Measurements from ENCODE around the gene MKNK2.
"Not testable (repeated sequence)": the region's sequence is repeated elsewhere in the genome, so short reads cannot be mapped to it uniquely, and the experiment has no call there.

MKNK2 gene

DNA sequence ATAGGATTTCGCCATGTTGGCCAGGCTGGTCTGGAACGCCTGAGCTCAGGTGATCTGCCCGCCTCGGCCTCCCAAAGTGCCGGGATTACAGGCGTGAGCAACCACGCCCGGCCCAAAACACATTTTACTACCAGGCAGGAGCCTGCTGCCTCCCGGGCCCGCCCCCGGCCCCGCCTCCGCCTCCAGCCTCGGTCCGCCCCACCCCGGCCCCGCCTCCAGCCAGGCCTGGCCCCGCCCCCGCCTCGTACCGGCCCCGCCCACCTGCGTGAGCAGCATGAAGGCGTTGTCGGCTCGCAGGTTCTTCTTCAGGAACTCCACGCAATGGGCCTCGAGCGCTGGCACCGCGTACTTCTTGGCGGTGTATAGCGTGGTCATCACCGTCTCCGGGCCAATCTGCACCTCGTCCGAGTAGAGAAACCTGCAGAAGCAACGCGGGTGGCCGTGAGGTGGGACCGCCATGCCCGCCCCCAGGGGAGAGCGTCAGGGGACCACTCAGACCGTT, 58.2 kb downstream of the MKNK2 start:
- Histone ChIP-seq H3K36me3 (peaks cover 41% of the 10 kb centered on the region), H3K27ac (no peak overlapping the region), H3K4me1 (ENCODE audit: control insufficient read depth in 1 of 2, insufficient read depth in 1 of 2, low read depth in 1 of 2, low read length in 1 of 2) (no peaks in the 10 kb centered on the region), H3K9me3 (no peaks in the 10 kb centered on the region), H3K4me3 (ENCODE audit: low read depth in 1 of 2, low read length in 1 of 2) (no peak overlapping the region), H3K27me3 (no peaks in the 10 kb centered on the region)
- TF ChIP-seq, protein P1, sequence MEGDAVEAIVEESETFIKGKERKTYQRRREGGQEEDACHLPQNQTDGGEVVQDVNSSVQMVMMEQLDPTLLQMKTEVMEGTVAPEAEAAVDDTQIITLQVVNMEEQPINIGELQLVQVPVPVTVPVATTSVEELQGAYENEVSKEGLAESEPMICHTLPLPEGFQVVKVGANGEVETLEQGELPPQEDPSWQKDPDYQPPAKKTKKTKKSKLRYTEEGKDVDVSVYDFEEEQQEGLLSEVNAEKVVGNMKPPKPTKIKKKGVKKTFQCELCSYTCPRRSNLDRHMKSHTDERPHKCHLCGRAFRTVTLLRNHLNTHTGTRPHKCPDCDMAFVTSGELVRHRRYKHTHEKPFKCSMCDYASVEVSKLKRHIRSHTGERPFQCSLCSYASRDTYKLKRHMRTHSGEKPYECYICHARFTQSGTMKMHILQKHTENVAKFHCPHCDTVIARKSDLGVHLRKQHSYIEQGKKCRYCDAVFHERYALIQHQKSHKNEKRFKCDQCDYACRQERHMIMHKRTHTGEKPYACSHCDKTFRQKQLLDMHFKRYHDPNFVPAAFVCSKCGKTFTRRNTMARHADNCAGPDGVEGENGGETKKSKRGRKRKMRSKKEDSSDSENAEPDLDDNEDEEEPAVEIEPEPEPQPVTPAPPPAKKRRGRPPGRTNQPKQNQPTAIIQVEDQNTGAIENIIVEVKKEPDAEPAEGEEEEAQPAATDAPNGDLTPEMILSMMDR (IDR thresholded peaks at IDR 0.05) = no peak

DNA sequence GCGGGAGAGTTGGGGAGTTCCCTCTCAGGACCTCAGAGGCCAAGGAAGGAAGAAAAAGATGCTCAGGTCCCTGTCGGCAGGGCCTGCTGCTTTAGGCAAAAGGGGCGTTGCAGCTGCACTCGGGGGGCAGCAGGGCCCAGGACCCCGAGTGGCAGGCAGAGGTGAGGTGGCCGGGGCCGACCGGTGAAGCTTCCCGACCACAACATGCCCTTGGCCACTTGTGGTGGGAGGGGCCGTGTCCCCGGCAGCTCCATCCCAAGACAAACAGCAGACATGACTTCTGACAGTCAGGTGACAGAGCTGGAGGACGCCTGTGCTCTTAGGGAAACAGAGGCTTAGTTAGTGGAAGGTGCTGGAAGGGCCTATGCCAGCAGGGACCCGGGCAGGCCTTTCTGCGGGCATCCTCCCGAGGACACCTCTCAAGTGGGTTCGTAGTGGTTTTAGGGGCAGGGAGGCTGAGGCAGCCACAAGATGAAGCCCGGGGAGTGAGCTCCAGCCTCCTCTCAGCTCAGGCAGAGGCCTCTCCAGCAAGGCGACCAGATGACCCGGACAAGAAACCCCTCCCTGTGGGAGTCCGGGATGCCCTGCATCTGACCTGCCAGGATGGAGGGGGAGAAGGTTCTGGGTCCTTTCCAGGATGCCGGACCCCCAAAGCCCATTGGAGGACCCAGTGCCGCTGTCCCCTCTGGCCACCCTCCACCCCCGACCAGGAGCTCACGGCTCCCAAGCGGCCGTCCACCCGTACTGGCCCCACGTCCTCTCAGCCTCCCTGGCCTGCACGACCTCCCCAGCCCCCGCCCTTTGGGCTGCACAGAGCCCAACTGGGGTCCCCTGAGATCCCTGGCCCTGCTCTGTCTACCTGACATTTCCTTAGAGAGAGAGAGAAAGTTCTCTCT, 59.8 kb downstream of the MKNK2 start:
- Histone ChIP-seq H3K27me3 (no peaks in the 10 kb centered on the region), H3K4me3 (ENCODE audit: low read depth in 1 of 2, low read length in 1 of 2) (no peak overlapping the region), H3K4me1 (ENCODE audit: control insufficient read depth in 1 of 2, insufficient read depth in 1 of 2, low read depth in 1 of 2, low read length in 1 of 2) (no peaks in the 10 kb centered on the region), H3K27ac (no peak overlapping the region), H3K36me3 (peaks cover 51% of the 10 kb centered on the region), H3K9me3 (no peaks in the 10 kb centered on the region)
- TF ChIP-seq, protein P1 (IDR thresholded peaks at IDR 0.05) = no peak

DNA sequence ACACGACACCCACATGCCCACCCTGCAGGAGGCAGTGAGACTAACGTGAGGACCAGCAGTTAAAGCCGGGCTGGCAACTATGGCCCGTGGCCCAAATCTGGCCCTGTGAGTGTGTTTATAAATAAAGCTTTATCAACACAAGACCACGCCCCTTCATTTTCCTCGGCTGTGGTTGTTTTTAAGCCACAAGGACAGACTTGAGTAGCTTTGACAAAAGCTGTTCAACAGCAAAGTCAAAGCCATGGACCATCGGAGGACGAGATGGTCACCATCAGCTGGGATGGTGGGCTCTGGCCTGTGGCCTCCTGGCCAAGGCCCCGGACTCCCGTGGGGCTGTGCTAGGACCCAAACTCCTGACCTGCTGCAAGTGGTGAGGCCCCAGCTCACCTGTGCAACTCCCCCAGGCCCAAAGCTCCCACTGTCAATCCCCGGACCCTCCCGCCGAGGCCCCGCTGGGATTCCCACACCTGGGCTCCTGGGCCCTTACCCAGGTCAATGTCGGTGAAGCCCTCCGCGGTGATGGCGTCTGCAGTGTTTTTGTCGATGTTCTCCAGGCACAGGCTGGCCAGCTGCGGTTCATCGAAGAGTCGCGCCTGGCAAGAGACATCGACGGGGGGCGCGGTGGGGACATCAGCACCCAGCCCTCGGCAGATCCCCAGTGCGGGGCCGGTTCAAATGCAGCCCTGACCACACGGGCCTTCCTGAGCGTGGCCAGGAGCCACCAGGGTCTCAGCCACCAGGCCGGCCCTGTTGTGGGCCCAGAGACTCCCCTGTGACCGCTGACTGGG, 60.6 kb downstream of the MKNK2 start:
- H3K36me3 ChIP-seq = peaks cover 60% of the 10 kb centered on the region

DNA sequence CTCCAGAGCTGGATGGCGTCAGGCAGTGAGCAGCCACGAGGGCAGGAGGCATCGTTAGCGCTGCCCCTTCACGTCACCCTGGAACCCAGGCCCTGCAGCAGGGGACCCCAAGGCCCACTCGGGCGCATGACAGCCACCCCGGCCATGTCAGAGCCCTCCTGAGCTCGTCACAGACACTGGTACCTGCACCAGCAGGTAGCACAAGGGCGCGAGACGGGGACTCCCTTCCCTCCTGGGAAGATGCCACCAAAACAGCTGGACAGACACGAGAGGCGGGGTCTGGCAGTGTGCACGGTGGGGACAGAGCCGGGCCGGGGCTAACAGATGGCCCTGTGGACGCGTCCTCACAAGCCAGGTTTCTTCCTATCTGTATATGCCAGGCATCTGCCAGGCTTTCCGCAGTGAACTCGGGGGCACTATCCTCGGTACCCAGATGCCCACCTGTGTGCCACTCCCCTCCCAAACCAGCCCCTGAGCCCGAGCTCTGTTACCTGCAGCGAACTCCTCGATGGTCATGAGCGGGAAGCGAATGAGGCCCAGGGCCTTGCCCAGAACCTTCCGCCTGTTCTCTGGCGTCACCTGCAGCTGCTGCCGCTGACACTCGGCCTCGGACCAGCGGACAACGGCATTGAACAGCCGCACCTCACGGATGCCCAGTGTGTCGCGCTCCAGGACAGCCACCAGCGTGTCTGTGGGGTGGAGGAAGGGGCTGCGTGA, 61.4 kb downstream of the MKNK2 start:
- H3K4me3 ChIP-seq (ENCODE audit: low read depth in 1 of 2, low read length in 1 of 2) = no peak overlapping the region
- H3K27me3 ChIP-seq = no peaks in the 10 kb centered on the region
- H3K9me3 ChIP-seq = no peaks in the 10 kb centered on the region
- TF ChIP-seq, protein P1 (IDR thresholded peaks at IDR 0.05) = no peak
- peaks cover 67% of the 10 kb centered on the region for H3K36me3 ChIP-seq
- no peaks in the 10 kb centered on the region for H3K4me1 ChIP-seq (ENCODE audit: control insufficient read depth in 1 of 2, insufficient read depth in 1 of 2, low read depth in 1 of 2, low read length in 1 of 2)
- H3K27ac ChIP-seq = no peak overlapping the region

More for the DNA sequence above, 60.6 kb downstream of the MKNK2 start:
- Histone ChIP-seq H3K4me3 (ENCODE audit: low read depth in 1 of 2, low read length in 1 of 2) (no peak overlapping the region), H3K4me1 (ENCODE audit: control insufficient read depth in 1 of 2, insufficient read depth in 1 of 2, low read depth in 1 of 2, low read length in 1 of 2) (no peaks in the 10 kb centered on the region), H3K27me3 (no peaks in the 10 kb centered on the region), H3K27ac (no peak overlapping the region), H3K9me3 (no peaks in the 10 kb centered on the region)
- TF ChIP-seq, protein P1 (IDR thresholded peaks at IDR 0.05) = no peak

DNA sequence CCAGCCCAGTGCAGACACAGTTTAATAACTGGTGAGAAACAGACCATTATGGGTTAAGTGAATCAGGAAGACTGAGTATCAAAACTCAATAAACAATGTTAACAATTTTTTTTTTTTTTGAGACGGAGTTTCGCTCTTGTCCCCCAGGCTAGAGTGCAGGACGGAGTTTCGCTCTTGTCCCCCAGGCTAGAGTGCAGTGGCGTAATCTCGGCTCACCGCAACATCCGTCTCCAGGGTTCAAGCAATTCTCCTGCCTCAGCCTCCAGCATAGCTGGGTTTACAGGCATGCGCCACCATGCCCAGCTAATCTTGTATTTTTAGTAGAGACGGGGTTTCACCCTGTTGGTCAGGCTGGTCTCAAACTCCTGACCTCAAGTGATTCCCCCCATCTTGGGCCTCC, 62.6 kb downstream of the MKNK2 start:
- Histone ChIP-seq H3K27ac (peak overlapping the region; percentile 18), H3K36me3 (peaks cover 78% of the 10 kb centered on the region)
- H3K9me3 ChIP-seq; H3K4me3 ChIP-seq (ENCODE audit: low read depth in 1 of 2, low read length in 1 of 2); H3K4me1 ChIP-seq (ENCODE audit: control insufficient read depth in 1 of 2, insufficient read depth in 1 of 2, low read depth in 1 of 2, low read length in 1 of 2); H3K27me3 ChIP-seq: not testable (repeated sequence)

All from neutrophil (primary cell).